GM19099 (cell line): ENCODE results near the gene SDE2.

ENCODE experiments used
- POLR2A ChIP-seq: IDR thresholded peaks from 3 replicates; pipeline ENCODE4 v1.6.1; 2011; ENCODE audit warnings: low read depth; ENCODE audit not compliant: insufficient read length; ENCODE audit errors: extremely low read depth

SDE2 gene

DNA sequence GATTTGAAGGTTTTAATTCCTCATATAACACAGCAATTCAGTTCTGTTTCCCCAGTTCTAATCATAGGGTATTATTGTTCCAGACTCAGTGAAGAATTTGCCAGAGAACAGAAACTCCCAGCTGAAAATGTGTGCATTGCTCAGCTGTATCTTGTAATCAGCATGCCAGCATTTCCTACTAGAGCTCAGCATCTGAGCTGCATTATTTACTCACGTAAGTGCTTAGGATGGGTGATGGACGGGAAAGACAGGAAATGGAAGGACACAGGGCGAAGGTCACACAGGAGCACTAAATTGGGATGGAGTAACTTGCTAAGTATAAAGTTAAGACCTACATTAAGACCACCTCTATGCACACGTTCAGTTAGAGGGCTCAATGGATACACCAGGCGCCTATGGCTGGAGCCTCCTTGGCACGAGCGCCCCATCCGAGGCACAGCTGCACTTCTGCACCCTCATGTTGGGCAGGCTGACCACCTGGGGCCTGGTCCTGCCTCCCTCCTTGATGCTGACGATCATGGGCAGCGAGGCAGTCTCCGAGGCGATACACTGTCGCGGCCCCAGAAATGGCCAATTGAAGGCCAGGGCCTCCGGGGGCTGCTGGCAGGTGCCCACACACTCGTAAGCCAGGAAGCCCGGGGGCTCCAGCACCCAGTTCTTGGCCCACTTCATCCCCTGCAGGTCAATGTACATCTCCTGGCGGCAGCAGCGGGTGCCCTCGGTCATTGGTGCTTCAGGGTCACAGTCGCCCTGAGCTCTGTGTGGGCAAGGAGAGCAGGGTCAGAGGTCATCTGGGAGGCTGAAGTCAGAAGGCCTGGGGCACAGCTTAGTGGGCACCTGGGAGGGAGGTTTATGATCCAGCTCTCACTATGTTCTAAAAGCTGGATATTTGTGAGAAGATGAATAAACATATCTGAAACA is 61.8 kb downstream of the SDE2 start:
- no peak for TF ChIP-seq POLR2A

DNA sequence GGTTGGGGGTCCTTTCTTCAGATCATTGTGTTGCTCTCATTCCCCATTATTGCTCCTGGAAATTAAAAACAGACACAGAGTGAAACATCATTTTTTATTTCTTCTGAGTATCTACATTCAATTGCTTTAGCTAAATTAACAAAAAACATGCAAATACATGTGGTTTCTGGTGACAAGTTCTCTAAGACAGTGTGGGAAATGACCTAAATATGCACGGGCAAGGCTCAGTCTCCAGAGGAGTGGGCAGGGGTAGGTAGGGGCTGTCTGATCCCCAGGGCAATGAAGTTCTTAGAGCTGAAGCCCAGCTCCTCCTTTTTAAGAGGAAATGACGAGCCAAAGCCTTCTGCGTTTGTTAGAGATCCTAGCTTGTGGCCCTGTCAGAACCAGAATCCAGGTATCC is 62.6 kb downstream of the SDE2 start:
- no peak for TF ChIP-seq POLR2A

DNA sequence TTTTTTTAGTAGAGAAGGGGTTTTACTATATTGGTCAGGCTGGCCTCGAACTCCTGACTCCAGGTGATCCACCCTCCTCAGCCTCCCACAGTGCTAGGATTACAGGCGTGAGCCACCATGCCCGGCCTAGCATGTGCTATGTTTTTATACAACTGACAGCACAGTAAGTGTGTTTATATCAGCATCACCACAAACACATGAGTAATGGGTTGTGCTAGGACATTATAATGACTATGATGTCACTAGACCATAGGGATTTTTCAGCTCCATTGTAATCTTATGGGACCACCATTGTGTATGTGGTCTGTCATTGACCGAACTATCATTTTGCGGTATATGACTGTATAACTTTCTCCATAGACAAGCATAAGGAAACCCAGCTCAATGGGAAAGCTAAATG is 64.4 kb downstream of the SDE2 start:
- TF ChIP-seq POLR2A, result no peak

DNA sequence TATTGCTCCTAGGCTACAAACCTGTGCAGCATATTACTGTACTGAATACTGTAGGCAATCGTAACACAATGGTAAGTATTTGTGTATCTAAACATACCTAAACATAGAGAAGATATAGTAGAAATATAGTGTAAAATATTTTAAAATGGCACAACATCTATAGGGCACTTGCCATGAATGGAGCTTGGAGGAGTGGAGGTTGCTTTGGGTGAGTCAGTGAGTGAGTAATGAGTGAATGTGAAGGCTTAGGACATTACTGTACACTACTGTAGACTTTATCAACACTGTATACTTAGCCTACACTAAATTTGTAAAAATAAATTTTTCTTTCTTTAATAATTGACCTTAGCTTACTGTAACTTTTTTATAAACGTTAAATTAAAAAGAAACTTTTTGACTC is 66.1 kb downstream of the SDE2 start:
- TF ChIP-seq POLR2A, result no peak
